Upper lobe of left lung (tissue), 6 donors: ENCODE data around the gene PCARE. TPM values are rescaled to one million over a fixed set of nuclear protein-coding genes. Genes with fewer than 3 reads are reported as not detected.

Experiments used
- ATAC-seq, 2 donors: fragments of 200-7000 bp; cut with Tn5 transposase; one replicate each; pipeline ENCODE4 v1.9.1; 2022; ENCODE audit warnings: mild to moderate bottlenecking in 2 of 2, moderate library complexity in 2 of 2; ENCODE audit not compliant: low FRiP score in 2 of 2
- DNase-seq, 2 donors: peaks; one replicate each; pipeline ENCODE4 v3.0.0-alpha.2; 2019 to 2020
- H3K27ac ChIP-seq, 4 donors: fragments of 200-600 bp; sonication (generic); one replicate each; pipeline ENCODE4 v1.5.1; 2016 to 2019
- H3K27me3 ChIP-seq, 4 donors: fragments of 200-600 bp; sonication (generic); one replicate each; pipeline ENCODE4 v1.5.1; 2017 to 2019
- H3K36me3 ChIP-seq, 4 donors: fragments of 200-600 bp; sonication (generic); one replicate each; pipeline ENCODE4 v1.5.1; 2016 to 2019
- H3K4me1 ChIP-seq, 4 donors: fragments of 200-600 bp; sonication (generic); one replicate each; pipeline ENCODE4 v1.5.1; 2018 to 2019
- H3K4me3 ChIP-seq, 4 donors: fragments of 200-600 bp; sonication (generic); one replicate each; pipeline ENCODE4 v1.5.1; 2017 to 2019; ENCODE audit warnings: mild to moderate bottlenecking in 2 of 4, moderate library complexity in 1 of 4
- H3K9me3 ChIP-seq, 4 donors: fragments of 200-600 bp; sonication (generic); one replicate each; pipeline ENCODE4 v1.5.1; 2018 to 2019
- EP300 ChIP-seq, 4 donors: sonication (generic); formaldehyde crosslinking; IDR thresholded peaks; one replicate each; pipeline ENCODE4 v1.5.1; 2017; ENCODE audit warnings: antibody characterized with exemption in 4 of 4, control low read depth in 2 of 4
- POLR2A ChIP-seq, 4 donors: fragments of 450-650 bp; IDR thresholded peaks; one replicate each; pipeline ENCODE4 v1.5.1; 2016 to 2017; ENCODE audit warnings: antibody characterized with exemption in 4 of 4, mild to moderate bottlenecking in 2 of 4
- POLR2AphosphoS5 ChIP-seq, 2 donors: sonication (generic); formaldehyde crosslinking; IDR thresholded peaks; one replicate each; pipeline ENCODE4 v1.5.1; 2017; ENCODE audit warnings: antibody characterized with exemption in 2 of 2
- WGBS, 2 donors: methylation state at CpG; one replicate each; pipeline ENCODE4 v1.1.5; 2017 to 2018; 5-methylcytosine and 5-hydroxymethylcytosine counted together
- total RNA-seq, 6 donors: library from RNA; depleted of rRNA in 4 of 6; stranded (reverse); fragments of >200 nt in 4 of 6; gene quantifications; one replicate each; pipeline versions ENCODE4 v1.1.0 to v1.2.1, GENCODE V29; 2016 to 2021
- TF ChIP-seq, protein P1 (sequence below), 6 experiments: fragments of 450-650 bp in 4 of 6; fragments of 200-600 bp in 2 of 6; sonication (generic) in 2 of 6; IDR thresholded peaks; one replicate each; pipeline ENCODE4 v1.5.1; 2016 to 2019; ENCODE audit warnings: antibody characterized with exemption in 6 of 6
- donor health status: DM: no; HTN: no; CAD: no; lungs with moderate emphysema.
- donor health status: DM: no; HTN: yes; CAD: no; lungs with severe emphysema.

PCARE gene
- total RNA-seq, 6 donors from 2014 or later = 0.15 to 0.71 (median 0.55) TPM; not detected in 2

DNA sequence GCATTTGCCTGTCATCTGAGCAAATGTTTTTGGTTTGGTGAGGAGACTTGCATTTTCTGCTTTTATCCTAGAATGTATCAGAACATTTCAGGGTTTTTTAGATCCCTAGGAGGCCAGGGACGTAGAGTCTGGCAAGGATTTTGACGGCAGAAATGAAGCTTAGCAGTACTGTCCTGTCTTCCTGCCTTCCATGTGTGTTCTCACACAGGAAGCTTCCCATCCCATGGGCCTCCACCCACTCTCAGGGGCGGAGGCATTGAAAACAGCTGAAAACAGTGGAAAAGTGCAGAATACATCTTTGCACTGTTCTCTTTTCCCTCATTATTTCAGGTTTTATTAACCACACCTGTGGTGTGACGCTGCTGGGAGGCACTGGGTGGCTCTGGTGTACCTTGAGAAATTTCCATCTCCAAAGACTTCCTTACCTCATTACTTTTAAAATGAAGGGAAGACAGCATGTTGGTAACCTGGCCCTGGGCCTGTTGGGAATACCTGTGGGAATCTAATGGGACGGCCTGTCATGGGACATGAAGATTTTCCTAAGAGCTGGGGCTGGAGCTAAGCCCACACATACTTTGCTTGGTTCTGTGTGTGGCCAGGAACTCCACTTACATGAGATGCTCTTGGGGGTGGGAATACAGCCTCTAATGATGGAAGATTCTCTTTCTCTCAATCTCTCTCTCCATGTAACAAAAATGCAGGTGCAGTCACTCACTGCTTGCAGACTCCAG, 20.5 kb downstream of the PCARE start:
- WGBS, 2 donors = 73 to 79% methylated on average over 5 of the region's 5 CpGs
- H3K4me3 ChIP-seq = no peak overlapping the region
- no peak overlapping the region for H3K27ac ChIP-seq
- ATAC-seq = peak in 1 of 2 donors; percentile 36
- no peaks in the 10 kb centered on the region for H3K9me3 ChIP-seq
- H3K4me1 ChIP-seq = no peaks in the 10 kb centered on the region
- no peaks in the 10 kb centered on the region for H3K27me3 ChIP-seq
- no peak for TF ChIP-seq POLR2A (IDR thresholded peaks at IDR 0.05)
- TF ChIP-seq EP300 (IDR thresholded peaks at IDR 0.05) = no peak
- no peak for TF ChIP-seq POLR2AphosphoS5 (IDR thresholded peaks at IDR 0.05)
- TF ChIP-seq, protein P1, sequence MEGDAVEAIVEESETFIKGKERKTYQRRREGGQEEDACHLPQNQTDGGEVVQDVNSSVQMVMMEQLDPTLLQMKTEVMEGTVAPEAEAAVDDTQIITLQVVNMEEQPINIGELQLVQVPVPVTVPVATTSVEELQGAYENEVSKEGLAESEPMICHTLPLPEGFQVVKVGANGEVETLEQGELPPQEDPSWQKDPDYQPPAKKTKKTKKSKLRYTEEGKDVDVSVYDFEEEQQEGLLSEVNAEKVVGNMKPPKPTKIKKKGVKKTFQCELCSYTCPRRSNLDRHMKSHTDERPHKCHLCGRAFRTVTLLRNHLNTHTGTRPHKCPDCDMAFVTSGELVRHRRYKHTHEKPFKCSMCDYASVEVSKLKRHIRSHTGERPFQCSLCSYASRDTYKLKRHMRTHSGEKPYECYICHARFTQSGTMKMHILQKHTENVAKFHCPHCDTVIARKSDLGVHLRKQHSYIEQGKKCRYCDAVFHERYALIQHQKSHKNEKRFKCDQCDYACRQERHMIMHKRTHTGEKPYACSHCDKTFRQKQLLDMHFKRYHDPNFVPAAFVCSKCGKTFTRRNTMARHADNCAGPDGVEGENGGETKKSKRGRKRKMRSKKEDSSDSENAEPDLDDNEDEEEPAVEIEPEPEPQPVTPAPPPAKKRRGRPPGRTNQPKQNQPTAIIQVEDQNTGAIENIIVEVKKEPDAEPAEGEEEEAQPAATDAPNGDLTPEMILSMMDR (IDR thresholded peaks at IDR 0.05) = no peak
- DNase-seq = no peak
- no peaks in the 10 kb centered on the region for H3K36me3 ChIP-seq

DNA sequence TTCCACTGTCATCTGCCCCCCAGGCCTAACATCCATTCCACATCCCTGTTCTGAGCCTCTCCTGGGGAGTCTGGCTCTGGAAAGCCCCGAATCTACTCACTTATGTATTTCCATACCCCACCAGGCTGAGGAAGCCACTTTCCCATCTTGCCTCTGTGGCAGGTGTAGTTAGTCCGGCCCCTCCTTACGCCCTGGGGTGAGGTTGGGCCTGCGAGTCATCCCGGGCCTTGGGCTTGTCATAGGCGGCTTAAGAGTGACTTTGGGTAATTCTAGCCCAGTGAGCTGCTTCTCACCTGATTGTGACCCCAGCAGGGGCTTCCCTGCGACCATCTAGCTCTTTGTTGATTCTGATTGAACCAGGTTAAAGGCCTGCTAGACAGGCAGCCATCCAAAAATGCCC, 21.1 kb downstream of the PCARE start:
- DNase-seq (no peak), ATAC-seq (peak in 1 of 2 donors; percentile 17)
- H3K9me3 ChIP-seq = no peaks in the 10 kb centered on the region
- 83 to 89% methylated on average over 7 of the region's 7 CpGs for WGBS, 2 donors
- TF ChIP-seq POLR2A (IDR thresholded peaks at IDR 0.05) (no peak), POLR2AphosphoS5 (IDR thresholded peaks at IDR 0.05) (no peak), EP300 (IDR thresholded peaks at IDR 0.05) (no peak)
- TF ChIP-seq, protein P1 (IDR thresholded peaks at IDR 0.05) = no peak
- H3K4me1 ChIP-seq = no peaks in the 10 kb centered on the region
- no peak overlapping the region for H3K27ac ChIP-seq
- no peaks in the 10 kb centered on the region for H3K36me3 ChIP-seq
- no peaks in the 10 kb centered on the region for H3K27me3 ChIP-seq
- H3K4me3 ChIP-seq = no peak overlapping the region

DNA sequence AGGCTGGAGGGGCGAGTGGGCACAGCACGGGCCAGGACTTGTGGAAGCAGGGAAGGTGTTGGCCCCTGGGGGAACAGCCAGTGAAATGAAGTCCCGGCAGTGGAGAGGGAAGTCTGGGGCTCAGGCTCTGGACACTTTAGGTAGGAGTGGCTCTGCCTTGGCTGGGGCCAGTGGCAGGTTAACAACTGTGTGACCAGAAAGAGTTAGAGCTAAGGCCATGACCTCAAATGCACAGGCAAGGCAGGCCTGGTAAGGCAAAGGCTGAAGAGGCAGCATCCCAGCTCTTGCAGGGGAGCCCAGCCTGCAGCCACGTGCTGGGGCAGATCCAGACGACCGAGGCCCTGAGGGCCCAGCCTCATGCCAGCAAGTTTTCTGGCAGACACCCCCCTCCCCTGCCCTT, 21.5 kb downstream of the PCARE start:
- ATAC-seq = peak in 1 of 2 donors; percentile 16
- WGBS, 2 donors = 59 to 83% methylated on average over 6 of the region's 6 CpGs
- Histone ChIP-seq H3K4me1 (no peaks in the 10 kb centered on the region), H3K9me3 (no peaks in the 10 kb centered on the region), H3K27ac (no peak overlapping the region), H3K4me3 (no peak overlapping the region), H3K36me3 (no peaks in the 10 kb centered on the region), H3K27me3 (no peaks in the 10 kb centered on the region)
- TF ChIP-seq, protein P1 (IDR thresholded peaks at IDR 0.05) = no peak
- TF ChIP-seq EP300 (IDR thresholded peaks at IDR 0.05) (no peak), POLR2A (IDR thresholded peaks at IDR 0.05) (no peak), POLR2AphosphoS5 (IDR thresholded peaks at IDR 0.05) (no peak)
- peak in 1 of 2 donors; percentile 43 for DNase-seq

DNA sequence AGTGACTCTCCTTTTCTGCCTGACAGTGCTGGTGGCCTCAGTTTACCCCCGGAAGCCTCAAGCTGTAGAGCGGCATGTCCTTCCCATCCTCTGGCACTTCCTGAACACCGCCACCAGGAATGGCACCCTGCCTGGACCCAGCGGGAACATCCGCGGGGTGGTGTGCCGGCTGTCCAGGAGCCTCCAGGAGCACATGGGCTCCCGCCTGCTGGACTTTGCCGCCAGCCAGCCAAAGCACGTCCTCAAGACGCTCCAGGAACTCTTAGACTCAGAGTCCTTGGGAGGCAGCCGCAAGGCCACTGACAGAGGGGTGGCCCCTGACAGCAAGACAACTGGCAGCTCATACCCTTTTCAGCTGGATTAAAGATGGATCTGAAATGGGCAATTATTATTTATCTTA, 22.6 kb downstream of the PCARE start:
- H3K27me3 ChIP-seq = no peaks in the 10 kb centered on the region
- H3K27ac ChIP-seq = no peak overlapping the region
- no peaks in the 10 kb centered on the region for H3K36me3 ChIP-seq
- DNase-seq (no peak), ATAC-seq (no peak)
- H3K4me1 ChIP-seq = no peaks in the 10 kb centered on the region
- TF ChIP-seq, protein P1 (IDR thresholded peaks at IDR 0.05) = no peak
- TF ChIP-seq POLR2A (IDR thresholded peaks at IDR 0.05) = no peak
- TF ChIP-seq POLR2AphosphoS5 (IDR thresholded peaks at IDR 0.05) = no peak
- H3K9me3 ChIP-seq = no peaks in the 10 kb centered on the region
- no peak overlapping the region for H3K4me3 ChIP-seq
- 90 to 97% methylated on average over 10 to 12 of the region's 12 CpGs for WGBS, 2 donors

DNA sequence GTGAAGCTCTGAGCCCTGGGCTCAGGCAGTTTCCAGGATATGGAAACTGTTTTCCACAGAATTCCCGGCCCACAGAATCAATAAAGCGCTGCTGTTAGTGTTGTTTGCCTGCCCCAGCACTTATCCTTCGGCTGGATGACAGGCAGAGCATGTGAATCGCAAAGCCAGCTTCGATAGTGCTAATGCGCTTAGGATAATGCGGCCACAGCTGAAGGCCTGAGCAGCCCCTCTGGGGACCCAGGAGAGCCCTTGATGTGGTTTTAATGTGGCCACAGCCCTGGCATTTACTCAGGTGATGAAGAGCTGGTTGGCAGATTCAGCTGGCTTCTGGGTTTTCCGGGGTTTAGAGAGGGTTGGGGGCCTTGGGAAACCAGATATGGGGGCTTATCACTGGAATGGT, 23.7 kb downstream of the PCARE start:
- Histone ChIP-seq H3K27me3 (no peaks in the 10 kb centered on the region), H3K9me3 (no peaks in the 10 kb centered on the region), H3K27ac (no peak overlapping the region), H3K4me1 (no peaks in the 10 kb centered on the region), H3K36me3 (no peaks in the 10 kb centered on the region), H3K4me3 (no peak overlapping the region)
- TF ChIP-seq POLR2AphosphoS5 (IDR thresholded peaks at IDR 0.05) = no peak
- no peak for TF ChIP-seq POLR2A (IDR thresholded peaks at IDR 0.05)
- no peak for TF ChIP-seq EP300 (IDR thresholded peaks at IDR 0.05)
- TF ChIP-seq, protein P1 (IDR thresholded peaks at IDR 0.05) = no peak
- 77 to 92% methylated on average over 3 to 8 of the region's 8 CpGs for WGBS, 2 donors
- DNase-seq (no peak), ATAC-seq (no peak)
